Measurements from ENCODE around the gene ATP8B1.

The ATP8B1 gene

GRCh38 chr18:57771193-57771592, 31.9 kb downstream of the ATP8B1 start:
- H3K4me3 ChIP-seq (ENCODE audit: low read depth, low read length): no peak overlapping the region
- no peak for DNase-seq (ENCODE audit: low read depth)
- TF ChIP-seq, protein P1, sequence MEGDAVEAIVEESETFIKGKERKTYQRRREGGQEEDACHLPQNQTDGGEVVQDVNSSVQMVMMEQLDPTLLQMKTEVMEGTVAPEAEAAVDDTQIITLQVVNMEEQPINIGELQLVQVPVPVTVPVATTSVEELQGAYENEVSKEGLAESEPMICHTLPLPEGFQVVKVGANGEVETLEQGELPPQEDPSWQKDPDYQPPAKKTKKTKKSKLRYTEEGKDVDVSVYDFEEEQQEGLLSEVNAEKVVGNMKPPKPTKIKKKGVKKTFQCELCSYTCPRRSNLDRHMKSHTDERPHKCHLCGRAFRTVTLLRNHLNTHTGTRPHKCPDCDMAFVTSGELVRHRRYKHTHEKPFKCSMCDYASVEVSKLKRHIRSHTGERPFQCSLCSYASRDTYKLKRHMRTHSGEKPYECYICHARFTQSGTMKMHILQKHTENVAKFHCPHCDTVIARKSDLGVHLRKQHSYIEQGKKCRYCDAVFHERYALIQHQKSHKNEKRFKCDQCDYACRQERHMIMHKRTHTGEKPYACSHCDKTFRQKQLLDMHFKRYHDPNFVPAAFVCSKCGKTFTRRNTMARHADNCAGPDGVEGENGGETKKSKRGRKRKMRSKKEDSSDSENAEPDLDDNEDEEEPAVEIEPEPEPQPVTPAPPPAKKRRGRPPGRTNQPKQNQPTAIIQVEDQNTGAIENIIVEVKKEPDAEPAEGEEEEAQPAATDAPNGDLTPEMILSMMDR (IDR thresholded peaks at IDR 0.05; ENCODE audit: insufficient read depth, low read depth, low read length, missing control alignments): no peak

GRCh38 chr18:57768537-57769326, 34.4 kb downstream of the ATP8B1 start:
- TF ChIP-seq, protein P1 (IDR thresholded peaks at IDR 0.05; ENCODE audit: insufficient read depth, low read depth, low read length, missing control alignments): no peak
- H3K4me3 ChIP-seq (ENCODE audit: low read depth, low read length): no peak overlapping the region
- DNase-seq (ENCODE audit: low read depth): no peak

DNA sequence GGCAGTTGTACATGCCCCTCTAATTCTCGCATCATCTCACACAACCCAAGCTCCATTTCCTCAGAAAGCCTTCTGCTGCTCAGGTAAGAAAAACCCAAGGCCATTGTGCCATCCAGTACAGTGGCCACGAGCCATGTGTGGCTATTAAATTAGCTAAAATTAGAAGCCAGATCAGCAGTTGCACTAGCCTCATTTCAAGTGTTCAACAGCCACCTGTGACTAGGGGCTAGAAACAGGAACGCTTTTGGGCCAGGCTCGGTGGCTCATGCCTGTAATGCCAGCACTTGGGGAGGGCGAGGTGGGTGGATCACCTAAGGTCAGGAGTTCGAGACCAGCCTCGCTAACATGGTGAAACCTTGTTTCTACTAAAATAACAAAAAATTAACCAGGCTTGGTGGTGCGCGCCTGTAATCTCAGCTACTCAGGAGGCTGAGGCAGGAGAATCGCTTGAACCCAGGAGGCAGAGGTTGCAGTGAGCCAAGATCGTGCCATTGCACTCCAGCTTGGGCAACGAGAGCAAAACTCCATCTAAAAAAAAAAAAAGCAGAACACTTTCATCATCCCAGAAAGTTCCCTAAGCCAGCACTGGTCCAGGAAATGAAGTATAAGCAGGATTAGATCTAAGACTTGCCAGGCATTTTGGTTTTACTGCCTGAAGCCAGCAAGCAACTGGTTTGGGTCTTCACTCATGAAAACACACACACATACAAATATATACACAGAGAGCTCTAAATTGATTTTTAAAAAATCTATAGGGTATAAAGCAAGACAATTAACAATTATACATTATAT, 35.7 kb downstream of the ATP8B1 start:
- TF ChIP-seq, protein P1 (IDR thresholded peaks at IDR 0.05; ENCODE audit: insufficient read depth, low read depth, low read length, missing control alignments): no peak
- DNase-seq (ENCODE audit: low read depth): no peak
- no peak overlapping the region for H3K4me3 ChIP-seq (ENCODE audit: low read depth, low read length)

DNA sequence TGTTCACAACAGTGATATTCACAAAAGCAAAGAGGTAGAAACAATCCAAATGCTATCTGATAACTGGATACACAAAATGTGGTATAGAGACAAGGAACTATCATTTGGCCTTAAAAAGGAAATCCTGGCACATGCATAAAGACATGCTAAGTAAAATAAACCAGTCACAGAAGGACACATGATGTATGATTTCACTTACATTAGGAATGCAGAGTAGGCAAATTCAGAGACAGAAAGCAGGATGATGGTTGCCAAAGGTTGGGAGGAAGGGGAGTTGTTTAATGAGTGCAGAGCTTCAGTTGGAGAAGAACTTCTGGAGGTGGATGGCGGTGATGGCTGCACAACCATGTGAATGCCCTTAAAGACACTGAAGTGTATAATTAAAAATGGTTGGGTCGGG, 38.1 kb downstream of the ATP8B1 start:
- no peak for DNase-seq (ENCODE audit: low read depth)
- TF ChIP-seq, protein P1 (IDR thresholded peaks at IDR 0.05; ENCODE audit: insufficient read depth, low read depth, low read length, missing control alignments): no peak
- no peak overlapping the region for H3K4me3 ChIP-seq (ENCODE audit: low read depth, low read length)

- no peak overlapping the region for H3K4me3 ChIP-seq (ENCODE audit: low read depth, low read length)
- TF ChIP-seq, protein P1 (IDR thresholded peaks at IDR 0.05; ENCODE audit: insufficient read depth, low read depth, low read length, missing control alignments): no peak
- no peak for DNase-seq (ENCODE audit: low read depth)
These were observed 39.0 kb downstream of the ATP8B1 start for GRCh38 chr18:57764087-57764486.

DNA sequence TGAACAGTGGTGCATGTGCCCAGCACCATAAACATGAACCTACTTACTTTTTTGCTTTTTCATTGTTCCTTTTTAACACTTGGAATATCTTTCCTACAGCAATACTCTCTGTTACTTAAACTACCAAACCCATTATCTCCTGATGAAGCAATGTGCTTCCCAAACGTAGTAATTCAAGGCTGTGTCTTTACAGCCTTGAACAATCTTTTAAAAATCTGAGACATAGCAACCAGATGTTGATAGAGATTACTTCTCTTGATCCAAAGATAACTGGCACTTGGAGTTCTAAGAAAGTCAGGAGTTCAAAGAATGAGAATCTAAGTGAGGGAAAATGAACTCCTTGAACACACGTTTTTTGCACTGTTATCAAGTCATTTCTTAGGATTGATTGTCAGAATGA, 40.4 kb downstream of the ATP8B1 start:
- no peak for DNase-seq (ENCODE audit: low read depth)
- no peak overlapping the region for H3K4me3 ChIP-seq (ENCODE audit: low read depth, low read length)
- TF ChIP-seq, protein P1 (IDR thresholded peaks at IDR 0.05; ENCODE audit: insufficient read depth, low read depth, low read length, missing control alignments): no peak
